Stomach (tissue), 9 donors: ENCODE results near the gene TBXAS1. TPM values are rescaled to one million over a fixed set of nuclear protein-coding genes. Genes with fewer than 3 reads are reported as not detected.

Source experiments
- DNase-seq, 2 donors: peaks; one replicate each; pipeline versions ENCODE4 v3.0.0 to v3.0.0-alpha.2; 2013 to 2019
- H3K27ac ChIP-seq, 5 donors: fragments of 200-600 bp in 4 of 5; sonication (generic) in 4 of 5; one replicate each; pipeline ENCODE4 v1.5.1; 2013 to 2019; ENCODE audit warnings: mild to moderate bottlenecking in 1 of 5, moderate library complexity in 1 of 5
- H3K27me3 ChIP-seq, 3 donors: fragments of 200-600 bp; sonication (generic); one replicate each; pipeline ENCODE4 v1.5.1; 2017 to 2019; ENCODE audit warnings: mixed run types in 1 of 3
- H3K36me3 ChIP-seq, 4 donors: fragments of 200-600 bp; sonication (generic); 1 replicate in 3 of 4; 2 replicates in 1 of 4; pipeline ENCODE4 v1.5.1; 2016 to 2019
- H3K4me1 ChIP-seq, 4 donors: fragments of 200-600 bp; sonication (generic); one replicate each; pipeline ENCODE4 v1.5.1; 2016 to 2019
- H3K4me3 ChIP-seq, 4 donors: fragments of 200-600 bp; sonication (generic) in 3 of 4; one replicate each; pipeline ENCODE4 v1.5.1; 2016 to 2019; ENCODE audit warnings: mild to moderate bottlenecking in 1 of 4
- H3K9me3 ChIP-seq, 4 donors: fragments of 200-600 bp; sonication (generic); one replicate each; pipeline ENCODE4 v1.5.1; 2016 to 2019
- CTCF ChIP-seq, 7 experiments: fragments of 450-650 bp in 4 of 7; fragments of 200-600 bp in 3 of 7; sonication (generic) in 3 of 7; IDR thresholded peaks; one replicate each; pipeline ENCODE4 v1.5.1; 2016 to 2019; ENCODE audit warnings: antibody characterized with exemption in 7 of 7, control low read depth in 2 of 7, mild to moderate bottlenecking in 1 of 7
- EP300 ChIP-seq: sonication (generic); formaldehyde crosslinking; IDR thresholded peaks from one replicate; pipeline ENCODE4 v1.6.1; 2017; ENCODE audit warnings: antibody characterized with exemption
- POLR2A ChIP-seq, 4 donors: fragments of 450-650 bp; IDR thresholded peaks; one replicate each; pipeline ENCODE4 v1.6.1; 2016; ENCODE audit warnings: antibody characterized with exemption in 4 of 4, control low read depth in 2 of 4, mild to moderate bottlenecking in 1 of 4, moderate library complexity in 1 of 4
- POLR2AphosphoS5 ChIP-seq, 3 donors: sonication (generic); formaldehyde crosslinking; IDR thresholded peaks; one replicate each; pipeline ENCODE4 v1.6.1; 2016; ENCODE audit warnings: antibody characterized with exemption in 3 of 3
- WGBS, 5 donors: extraction: QIAGEN DNeasy Blood & Tissue Kit in 3 of 5; methylation state at CpG; one replicate each; pipeline versions ENCODE4 v1.1.5 to v1.1.7; 2013 to 2018; 5-methylcytosine and 5-hydroxymethylcytosine counted together
- intact Hi-C: fragments of 100-400 bp; cut with DNase I; formaldehyde crosslinking; loops from one replicate; pipeline ENCODE4 v1.15.1; 2023; ENCODE audit warnings: low total_unique reads
- polyA plus RNA-seq, 3 donors: library from polyadenylated mRNA; stranded (reverse); fragments of 200-250 nt; gene quantifications; one replicate each; pipeline ENCODE4 v1.2.3, GENCODE V29; 2013
- total RNA-seq, 5 donors: library from RNA; depleted of rRNA; stranded (reverse); fragments of >200 nt; gene quantifications; one replicate each; pipeline versions ENCODE4 v1.1.0 to v1.2.3, GENCODE V29; 2014 to 2016
- donor health status: healthy with polysubstance abuse.
- donor health status: Bipolar disorder and iron deficiency.
- donor health status: healthy.

TBXAS1 gene
- total and polyA plus RNA-seq, 8 donors: 1.4 to 92.8 (median 15.1) TPM

- H3K4me3 ChIP-seq: no peak overlapping the region
- no peaks in the 10 kb centered on the region for H3K27me3 ChIP-seq
- intact Hi-C loops: no loop called here
- peaks cover 9 to 29% (median 15%) of the 10 kb centered on the region in 4 donors for H3K4me1 ChIP-seq
- H3K27ac ChIP-seq: no peak overlapping the region
- TF ChIP-seq EP300: no peak
- TF ChIP-seq POLR2AphosphoS5 (IDR thresholded peaks at IDR 0.05): no peak
- no peak for TF ChIP-seq CTCF (IDR thresholded peaks at IDR 0.05)
- TF ChIP-seq POLR2A (IDR thresholded peaks at IDR 0.05): no peak
- H3K36me3 ChIP-seq: peaks cover 9 to 42% (median 29%) of the 10 kb centered on the region in 4 donors
- no peaks in the 10 kb centered on the region for H3K9me3 ChIP-seq
- no peak for DNase-seq
- 88 to 90% (median 89%) methylated on average over 4 of the region's 4 CpGs for WGBS, 5 donors
These were observed 225.7 kb downstream of the TBXAS1 start for GRCh38 chr7:140054751-140055150.

- WGBS, 5 donors: 93 to 100% (median 95%) methylated on average over 2 of the region's 2 CpGs
- no peak overlapping the region for H3K4me3 ChIP-seq
- no peak for TF ChIP-seq EP300
- no peak for TF ChIP-seq CTCF (IDR thresholded peaks at IDR 0.05)
- TF ChIP-seq POLR2AphosphoS5 (IDR thresholded peaks at IDR 0.05): no peak
- no peak for TF ChIP-seq POLR2A (IDR thresholded peaks at IDR 0.05)
- H3K27ac ChIP-seq: no peak overlapping the region
- H3K9me3 ChIP-seq: no peaks in the 10 kb centered on the region
- intact Hi-C loops: no loop called here
- H3K27me3 ChIP-seq: no peaks in the 10 kb centered on the region
- H3K36me3 ChIP-seq: peaks cover 9 to 37% (median 29%) of the 10 kb centered on the region in 4 donors
- peaks cover 19 to 38% (median 23%) of the 10 kb centered on the region in 4 donors for H3K4me1 ChIP-seq
- no peak for DNase-seq
These were observed 226.8 kb downstream of the TBXAS1 start for GRCh38 chr7:140055833-140056232.

GRCh38 chr7:140056431-140057142, 227.5 kb downstream of the TBXAS1 start:
- TF ChIP-seq POLR2AphosphoS5 (IDR thresholded peaks at IDR 0.05) (no peak), POLR2A (IDR thresholded peaks at IDR 0.05) (no peak), EP300 (no peak), CTCF (IDR thresholded peaks at IDR 0.05) (no peak)
- Histone ChIP-seq H3K4me3 (no peak overlapping the region), H3K27me3 (no peaks in the 10 kb centered on the region), H3K9me3 (no peaks in the 10 kb centered on the region), H3K27ac (no peak overlapping the region), H3K36me3 (peaks cover 9 to 33% (median 28%) of the 10 kb centered on the region in 4 donors), H3K4me1 (peaks cover 27 to 45% (median 30%) of the 10 kb centered on the region in 4 donors)
- no peak for DNase-seq
- 93 to 100% (median 97%) methylated on average over 5 of the region's 5 CpGs for WGBS, 5 donors
- intact Hi-C loops: no loop called here

GRCh38 chr7:140057143-140057535, 228.1 kb downstream of the TBXAS1 start:
- Histone ChIP-seq H3K4me1 (peaks cover 30 to 51% (median 36%) of the 10 kb centered on the region in 4 donors), H3K4me3 (no peak overlapping the region), H3K27ac (no peak overlapping the region), H3K27me3 (no peaks in the 10 kb centered on the region), H3K36me3 (peaks cover 9 to 32% (median 26%) of the 10 kb centered on the region in 4 donors), H3K9me3 (no peaks in the 10 kb centered on the region)
- 93 to 98% (median 97%) methylated on average over 3 of the region's 3 CpGs for WGBS, 5 donors
- DNase-seq: no peak
- intact Hi-C loops: no loop called here
- TF ChIP-seq POLR2AphosphoS5 (IDR thresholded peaks at IDR 0.05): no peak
- TF ChIP-seq EP300: no peak
- TF ChIP-seq POLR2A (IDR thresholded peaks at IDR 0.05): no peak
- TF ChIP-seq CTCF (IDR thresholded peaks at IDR 0.05): no peak
